Activated gamma-delta T cell (primary cell): ENCODE measurements around the gene PON1.

ENCODE experiments used
- DNase-seq: peaks from one replicate; lab custom pipeline; 2025; lab: John Stamatoyannopoulos, UW

Gene PON1

GRCh38 chr7:95317966-95318365, 6.4 kb downstream of the PON1 start:
- DNase-seq = no peak

GRCh38 chr7:95317546-95317945, 6.8 kb downstream of the PON1 start:
- DNase-seq = no peak

GRCh38 chr7:95316588-95316987, 7.7 kb downstream of the PON1 start:
- no peak for DNase-seq

GRCh38 chr7:95312561-95312960, 11.8 kb downstream of the PON1 start:
- no peak for DNase-seq

- DNase-seq = no peak
These were observed 12.9 kb downstream of the PON1 start for GRCh38 chr7:95311389-95311788.

GRCh38 chr7:95309951-95310350, 14.4 kb downstream of the PON1 start:
- DNase-seq = no peak

- no peak for DNase-seq
These were observed 19.3 kb downstream of the PON1 start for GRCh38 chr7:95304990-95305389.

GRCh38 chr7:95303013-95303905, 21.1 kb downstream of the PON1 start:
- DNase-seq = no peak

- no peak for DNase-seq
These were observed 26.2 kb downstream of the PON1 start for GRCh38 chr7:95298091-95298490.

- DNase-seq = no peak
These were observed 27.3 kb downstream of the PON1 start for GRCh38 chr7:95297041-95297440.

GRCh38 chr7:95296456-95296855, 27.9 kb downstream of the PON1 start:
- no peak for DNase-seq

- no peak for DNase-seq
These were observed 28.9 kb downstream of the PON1 start for GRCh38 chr7:95295397-95295796.

- DNase-seq = no peak
These were observed 34.0 kb downstream of the PON1 start for GRCh38 chr7:95290166-95290830.

- DNase-seq = no peak
These were observed 38.2 kb downstream of the PON1 start for GRCh38 chr7:95286096-95286495.

- no peak for DNase-seq
These were observed 44.9 kb downstream of the PON1 start for GRCh38 chr7:95279417-95279816.

GRCh38 chr7:95276114-95276513, 48.2 kb downstream of the PON1 start:
- DNase-seq = no peak

GRCh38 chr7:95269640-95270039, 54.7 kb downstream of the PON1 start:
- DNase-seq = no peak

GRCh38 chr7:95267754-95268153, 56.6 kb downstream of the PON1 start:
- no peak for DNase-seq

GRCh38 chr7:95265634-95266033, 58.7 kb downstream of the PON1 start:
- no peak for DNase-seq

GRCh38 chr7:95264363-95264891, 59.9 kb downstream of the PON1 start:
- no peak for DNase-seq

GRCh38 chr7:95263785-95264362, 60.5 kb downstream of the PON1 start:
- no peak for DNase-seq

GRCh38 chr7:95262875-95263274, 61.5 kb downstream of the PON1 start:
- DNase-seq = no peak
